GM23338 (cell line): ENCODE data around the gene ULBP1. TPM values are rescaled to one million over a fixed set of nuclear protein-coding genes. Genes with fewer than 3 reads are reported as not detected.

Experiments
- ATAC-seq: fragments of 200-7000 bp; cut with Tn5 transposase; 3 replicates; pipeline ENCODE4 v1.9.1; 2020
- DNase-seq: peaks from one replicate; pipeline ENCODE4 v3.0.0-alpha.2; 2015; ENCODE audit warnings: low spot score
- H2AFZ ChIP-seq: fragments of 200-600 bp; sonication (generic); 2 replicates; pipeline ENCODE4 v1.8.0; 2016; ENCODE audit warnings: antibody characterized with exemption, mild to moderate bottlenecking, moderate library complexity
- H3F3A ChIP-seq: fragments of 200-600 bp; sonication (generic); replicated peaks from 2 replicates; pipeline ENCODE4 v1.8.0; 2017; ENCODE audit warnings: antibody characterized with exemption, mixed run types, low read depth
- H3K27ac ChIP-seq: fragments of 200-600 bp; sonication (generic); 2 replicates; pipeline ENCODE4 v1.6.1; 2016; ENCODE audit warnings: low read depth
- H3K27me3 ChIP-seq: fragments of 200-600 bp; sonication (generic); 2 replicates; pipeline ENCODE4 v1.8.0; 2016; ENCODE audit warnings: mild to moderate bottlenecking, mixed run types, moderate library complexity; ENCODE audit not compliant: insufficient read depth
- H3K36me3 ChIP-seq: fragments of 200-600 bp; sonication (generic); 2 replicates; pipeline ENCODE4 v1.8.0; 2016; ENCODE audit warnings: mild to moderate bottlenecking; ENCODE audit not compliant: insufficient read depth
- H3K4me1 ChIP-seq: fragments of 200-600 bp; sonication (generic); 2 replicates; pipeline ENCODE4 v1.8.0; 2016; ENCODE audit warnings: mild to moderate bottlenecking, moderate library complexity; ENCODE audit not compliant: insufficient read depth
- H3K4me2 ChIP-seq: fragments of 200-600 bp; sonication (generic); 2 replicates; pipeline ENCODE4 v1.7.1; 2017; ENCODE audit warnings: mixed run types
- H3K4me3 ChIP-seq: fragments of 200-600 bp; sonication (generic); 2 replicates; pipeline ENCODE4 v1.6.1; 2016; ENCODE audit warnings: mixed run types
- H3K79me2 ChIP-seq: fragments of 200-600 bp; sonication (generic); replicated peaks from 2 replicates; pipeline ENCODE4 v1.8.0; 2017; ENCODE audit warnings: mild to moderate bottlenecking; ENCODE audit not compliant: insufficient read depth
- H3K9me2 ChIP-seq: fragments of 200-600 bp; sonication (generic); 2 replicates; pipeline ENCODE4 v1.8.0; 2017; ENCODE audit not compliant: insufficient read depth
- H4K20me1 ChIP-seq: fragments of 200-600 bp; sonication (generic); replicated peaks from 2 replicates; pipeline ENCODE4 v1.8.0; 2017; ENCODE audit warnings: mild to moderate bottlenecking; ENCODE audit not compliant: insufficient read depth
- H3K27ac Mint-ChIP-seq: 2 replicates; pipeline ENCODE4 v1.8.0; 2020; ENCODE audit warnings: inconsistent platforms, mild to moderate bottlenecking, moderate library complexity, mixed read lengths
- H3K27me3 Mint-ChIP-seq: 3 replicates; pipeline ENCODE4 v1.8.0; 2022; ENCODE audit warnings: low read depth, mild to moderate bottlenecking, moderate library complexity, mixed read lengths, inconsistent platforms; ENCODE audit not compliant: insufficient read depth, poor library complexity
- H3K36me3 Mint-ChIP-seq: 3 replicates; pipeline ENCODE4 v1.8.0; 2021; ENCODE audit warnings: low read depth, mild to moderate bottlenecking, inconsistent platforms, moderate library complexity, mixed read lengths
- H3K4me1 Mint-ChIP-seq: 3 replicates; pipeline ENCODE4 v1.8.0; 2020; ENCODE audit warnings: mild to moderate bottlenecking, inconsistent platforms, mixed read lengths
- H3K4me3 Mint-ChIP-seq: 3 replicates; pipeline ENCODE4 v1.8.0; 2021; ENCODE audit warnings: moderate library complexity, mild to moderate bottlenecking, inconsistent platforms, mixed read lengths
- H3K9me3 Mint-ChIP-seq: 3 replicates; pipeline ENCODE4 v1.8.0; 2020; ENCODE audit warnings: moderate library complexity, mild to moderate bottlenecking, inconsistent platforms, mixed read lengths
- EZH2 ChIP-seq: fragments of 200-600 bp; sonication (generic); IDR thresholded peaks from one replicate; pipeline ENCODE4 v1.8.0; 2017; ENCODE audit warnings: antibody characterized with exemption, mild to moderate bottlenecking, low read depth; ENCODE audit not compliant: unreplicated experiment
- EZH2phosphoT487 ChIP-seq: fragments of 200-600 bp; sonication (generic); IDR thresholded peaks from one replicate; pipeline ENCODE4 v1.8.1; 2018; ENCODE audit warnings: antibody characterized with exemption; ENCODE audit not compliant: unreplicated experiment
- JUNB ChIP-seq: IDR thresholded peaks from one replicate; pipeline ENCODE4 v1.6.1; 2016; ENCODE audit warnings: antibody characterized with exemption; ENCODE audit not compliant: unreplicated experiment
- NANOG ChIP-seq: IDR thresholded peaks from 2 replicates; pipeline ENCODE4 v1.6.1; 2016; ENCODE audit warnings: antibody characterized with exemption, borderline replicate concordance
- POLR2AphosphoS5 ChIP-seq: IDR thresholded peaks from 2 replicates; pipeline ENCODE4 v1.6.1; 2016; ENCODE audit warnings: antibody characterized with exemption, low read depth
- STAT1 ChIP-seq: IDR thresholded peaks from one replicate; pipeline ENCODE4 v1.6.1; 2016; ENCODE audit warnings: antibody characterized with exemption; ENCODE audit not compliant: unreplicated experiment
- ZNF114 ChIP-seq: fragments of 250-450 bp; sonication (Bioruptor Pico); IDR thresholded peaks from 2 replicates; pipeline ENCODE4 v1.5.0; 2020; ENCODE audit warnings: mild to moderate bottlenecking, moderate library complexity
- ZNF331 ChIP-seq: fragments of 250-450 bp; sonication (Bioruptor Pico); IDR thresholded peaks from 2 replicates; pipeline ENCODE4 v1.5.0; 2020; ENCODE audit warnings: low read depth, mild to moderate bottlenecking, moderate library complexity
- polyA plus RNA-seq: library from polyadenylated mRNA; unstranded; fragments of >200 nt; fragmentation: Nextera tagmentation; extraction: Ambion mirVana; gene quantifications from 2 replicates; pipeline ENCODE4 v1.2.1, GENCODE V29; 2016
- total RNA-seq: library from RNA; depleted of rRNA; stranded (reverse); fragments of >200 nt; shearing (Covaris generic); gene quantifications from 2 replicates; pipeline ENCODE4 v1.2.3, GENCODE V29; 2014
- TF ChIP-seq, protein P1 (sequence below), 2 experiments: fragments of 200-600 bp in 1 of 2; sonication (generic) in 1 of 2; conservative IDR thresholded peaks; 2 replicates each; pipeline versions ENCODE4 v1.5.1 to v1.6.1; 2016 to 2017; ENCODE audit warnings: antibody characterized with exemption in 2 of 2, low read depth in 2 of 2, mild to moderate bottlenecking in 2 of 2, moderate library complexity in 1 of 2
- TF ChIP-seq, protein P2 (sequence below): IDR thresholded peaks from one replicate; pipeline ENCODE4 v1.6.1; 2018; ENCODE audit warnings: antibody characterized with exemption; ENCODE audit not compliant: unreplicated experiment

Gene ULBP1
- total and polyA plus RNA-seq, 2 experiments from 2014 or later = 0.74 to 1.7 TPM

DNA sequence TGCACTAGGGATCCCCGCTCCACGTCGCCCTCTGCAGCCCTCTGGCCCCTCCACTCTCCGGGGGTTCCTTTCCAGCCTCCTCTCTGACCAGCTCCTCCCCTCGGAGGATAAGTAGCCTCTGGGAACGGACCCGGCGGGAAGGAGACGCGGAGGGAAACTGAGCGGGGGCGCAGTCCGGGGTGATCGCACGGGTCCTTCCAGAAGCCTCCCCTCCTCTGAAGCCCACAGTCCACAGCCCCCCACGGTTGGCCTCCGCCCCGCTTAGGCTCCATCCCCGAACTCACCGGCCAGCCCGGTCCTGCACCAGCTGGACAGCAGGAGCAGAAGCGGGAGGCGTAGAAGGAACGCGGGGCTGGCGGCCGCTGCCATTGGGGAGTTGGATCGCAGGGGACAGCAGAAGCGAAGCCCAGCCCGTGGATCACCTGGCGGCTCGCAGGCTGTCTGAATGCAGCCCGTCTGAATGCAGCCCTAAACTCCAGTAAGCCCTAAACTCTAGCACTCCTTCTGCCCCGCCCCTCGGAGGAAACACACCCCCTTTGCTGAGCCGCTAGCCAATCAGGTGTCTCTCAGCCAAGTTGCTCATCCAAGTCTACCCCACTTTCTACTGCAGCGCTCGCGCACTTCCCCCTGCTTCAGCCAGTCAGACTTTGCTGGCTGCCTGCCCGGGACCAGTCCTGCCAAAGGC, 41.0 kb upstream of the ULBP1 start, which contains the start of gene RAET1G:
Gene RAET1G, minus strand, starts transcription at position 480 of the 685 bp plus-strand sequence. Its CDS starts 111 bp downstream, at position 369.
- peak within 1 kb of the TSS; percentile 74 for H3K4me3 Mint-ChIP-seq
- peaks cover 7% of the 10 kb centered on the region; the same call in 2 of the 3 replicates for H3K9me3 Mint-ChIP-seq
- no peak within 1 kb of the TSS for H3K27ac Mint-ChIP-seq
- H3K4me1 Mint-ChIP-seq = peaks cover 9% of the 10 kb centered on the region; the same call in 2 of the 3 replicates
- H3K79me2 ChIP-seq = no peaks in the 10 kb centered on the region
- no peak within 1 kb of the TSS for H3K27ac ChIP-seq
- ATAC-seq = peak; percentile 81
- peak within 1 kb of the TSS; percentile 96 for H3K4me2 ChIP-seq
- H4K20me1 ChIP-seq = no peaks in the 10 kb centered on the region
- peak within 1 kb of the TSS; percentile 87 for H3K4me3 ChIP-seq
- no peaks in the 10 kb centered on the region for H3K4me1 ChIP-seq
- peaks cover 68% of the 10 kb centered on the region for H3K27me3 Mint-ChIP-seq
- peak; percentile 52 for TF ChIP-seq EZH2phosphoT487
- TF ChIP-seq ZNF331 = no peak
- TF ChIP-seq, protein P1, sequence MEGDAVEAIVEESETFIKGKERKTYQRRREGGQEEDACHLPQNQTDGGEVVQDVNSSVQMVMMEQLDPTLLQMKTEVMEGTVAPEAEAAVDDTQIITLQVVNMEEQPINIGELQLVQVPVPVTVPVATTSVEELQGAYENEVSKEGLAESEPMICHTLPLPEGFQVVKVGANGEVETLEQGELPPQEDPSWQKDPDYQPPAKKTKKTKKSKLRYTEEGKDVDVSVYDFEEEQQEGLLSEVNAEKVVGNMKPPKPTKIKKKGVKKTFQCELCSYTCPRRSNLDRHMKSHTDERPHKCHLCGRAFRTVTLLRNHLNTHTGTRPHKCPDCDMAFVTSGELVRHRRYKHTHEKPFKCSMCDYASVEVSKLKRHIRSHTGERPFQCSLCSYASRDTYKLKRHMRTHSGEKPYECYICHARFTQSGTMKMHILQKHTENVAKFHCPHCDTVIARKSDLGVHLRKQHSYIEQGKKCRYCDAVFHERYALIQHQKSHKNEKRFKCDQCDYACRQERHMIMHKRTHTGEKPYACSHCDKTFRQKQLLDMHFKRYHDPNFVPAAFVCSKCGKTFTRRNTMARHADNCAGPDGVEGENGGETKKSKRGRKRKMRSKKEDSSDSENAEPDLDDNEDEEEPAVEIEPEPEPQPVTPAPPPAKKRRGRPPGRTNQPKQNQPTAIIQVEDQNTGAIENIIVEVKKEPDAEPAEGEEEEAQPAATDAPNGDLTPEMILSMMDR (conservative IDR thresholded peaks at IDR 0.05; ENCODE audit: low read depth in 2 of 2) = peak in 1 of 2 experiments; percentile 12; a peak in 1 of 4 replicates
- no peak for TF ChIP-seq JUNB
- peak; percentile 42 for TF ChIP-seq EZH2
- TF ChIP-seq NANOG = no peak
- H3K36me3 Mint-ChIP-seq = no peaks in the 10 kb centered on the region
- peak within 1 kb of the TSS; percentile 98 for H2AFZ ChIP-seq
- DNase-seq = peak; percentile 96
- no peaks in the 10 kb centered on the region for H3K9me2 ChIP-seq
- H3K27me3 ChIP-seq = peaks cover 82% of the 10 kb centered on the region
- 0 out of 2 replicates have a peak, but pooled peaks cover 3% of the 10 kb centered on the region for H3F3A ChIP-seq
- H3K36me3 ChIP-seq = no peaks in the 10 kb centered on the region

DNA sequence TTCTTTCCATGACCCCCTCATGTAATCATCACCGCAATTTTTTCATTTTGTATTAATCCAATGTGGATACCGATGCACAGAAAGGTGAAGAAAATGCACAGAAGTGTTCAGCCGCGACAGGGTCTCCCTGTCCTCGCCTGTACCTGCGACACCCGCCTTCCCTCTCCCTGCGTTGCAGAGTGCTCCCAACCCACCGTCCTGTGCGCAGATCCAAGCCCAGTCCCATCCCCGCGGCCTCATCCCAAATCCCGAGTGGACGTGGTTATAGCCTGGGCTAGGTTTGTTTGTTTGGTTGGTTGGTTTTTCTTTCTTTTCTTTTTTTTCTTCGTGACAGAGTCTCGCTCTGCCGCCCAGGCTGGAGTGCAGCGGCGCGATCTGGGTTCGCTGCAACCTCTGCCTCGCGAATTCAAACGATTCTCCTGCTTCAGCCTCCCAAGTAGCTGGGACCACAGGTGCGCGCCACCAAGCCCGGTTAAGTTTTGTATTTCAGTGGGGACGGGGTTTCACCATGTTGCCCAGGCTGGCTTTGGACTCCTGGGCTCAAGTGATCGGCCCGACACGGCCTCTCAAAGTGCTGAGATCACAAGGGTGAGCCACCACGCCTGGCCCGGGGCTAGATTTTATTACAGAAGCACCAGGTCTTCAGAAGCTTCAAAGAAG, 40.3 kb upstream of the ULBP1 start:
- no peaks in the 10 kb centered on the region for H3K4me1 ChIP-seq
- H3K27ac ChIP-seq = no peak overlapping the region
- peak; percentile 16 for ATAC-seq
- peaks cover 7% of the 10 kb centered on the region; the same call in 2 of the 3 replicates for H3K9me3 Mint-ChIP-seq
- H3K27ac Mint-ChIP-seq = no peak overlapping the region
- no peaks in the 10 kb centered on the region for H3K36me3 ChIP-seq
- no peaks in the 10 kb centered on the region for H3K36me3 Mint-ChIP-seq
- H3K27me3 Mint-ChIP-seq = peaks cover 65% of the 10 kb centered on the region
- no peaks in the 10 kb centered on the region for H3K79me2 ChIP-seq
- H3K4me1 Mint-ChIP-seq = peaks cover 9% of the 10 kb centered on the region; the same call in 2 of the 3 replicates
- H3K4me3 ChIP-seq = peak overlapping the region; percentile 87
- H3K4me2 ChIP-seq = peak overlapping the region; percentile 96
- no peaks in the 10 kb centered on the region for H4K20me1 ChIP-seq
- DNase-seq = no peak
- peaks cover 89% of the 10 kb centered on the region for H3K27me3 ChIP-seq
- H3K9me2 ChIP-seq = no peaks in the 10 kb centered on the region
- 0 out of 2 replicates have a peak, but pooled peaks cover 3% of the 10 kb centered on the region for H3F3A ChIP-seq
- peak overlapping the region; percentile 83 for H2AFZ ChIP-seq
- peak overlapping the region; percentile 74 for H3K4me3 Mint-ChIP-seq
- TF ChIP-seq EZH2phosphoT487 (peak; percentile 94), POLR2AphosphoS5 (no peak), ZNF114 (CRISPR knock-in tag) (no peak), EZH2 (peak; percentile 95), STAT1 (no peak)
- TF ChIP-seq, protein P1 (conservative IDR thresholded peaks at IDR 0.05; ENCODE audit: low read depth in 2 of 2) = no peak
- TF ChIP-seq, protein P2, sequence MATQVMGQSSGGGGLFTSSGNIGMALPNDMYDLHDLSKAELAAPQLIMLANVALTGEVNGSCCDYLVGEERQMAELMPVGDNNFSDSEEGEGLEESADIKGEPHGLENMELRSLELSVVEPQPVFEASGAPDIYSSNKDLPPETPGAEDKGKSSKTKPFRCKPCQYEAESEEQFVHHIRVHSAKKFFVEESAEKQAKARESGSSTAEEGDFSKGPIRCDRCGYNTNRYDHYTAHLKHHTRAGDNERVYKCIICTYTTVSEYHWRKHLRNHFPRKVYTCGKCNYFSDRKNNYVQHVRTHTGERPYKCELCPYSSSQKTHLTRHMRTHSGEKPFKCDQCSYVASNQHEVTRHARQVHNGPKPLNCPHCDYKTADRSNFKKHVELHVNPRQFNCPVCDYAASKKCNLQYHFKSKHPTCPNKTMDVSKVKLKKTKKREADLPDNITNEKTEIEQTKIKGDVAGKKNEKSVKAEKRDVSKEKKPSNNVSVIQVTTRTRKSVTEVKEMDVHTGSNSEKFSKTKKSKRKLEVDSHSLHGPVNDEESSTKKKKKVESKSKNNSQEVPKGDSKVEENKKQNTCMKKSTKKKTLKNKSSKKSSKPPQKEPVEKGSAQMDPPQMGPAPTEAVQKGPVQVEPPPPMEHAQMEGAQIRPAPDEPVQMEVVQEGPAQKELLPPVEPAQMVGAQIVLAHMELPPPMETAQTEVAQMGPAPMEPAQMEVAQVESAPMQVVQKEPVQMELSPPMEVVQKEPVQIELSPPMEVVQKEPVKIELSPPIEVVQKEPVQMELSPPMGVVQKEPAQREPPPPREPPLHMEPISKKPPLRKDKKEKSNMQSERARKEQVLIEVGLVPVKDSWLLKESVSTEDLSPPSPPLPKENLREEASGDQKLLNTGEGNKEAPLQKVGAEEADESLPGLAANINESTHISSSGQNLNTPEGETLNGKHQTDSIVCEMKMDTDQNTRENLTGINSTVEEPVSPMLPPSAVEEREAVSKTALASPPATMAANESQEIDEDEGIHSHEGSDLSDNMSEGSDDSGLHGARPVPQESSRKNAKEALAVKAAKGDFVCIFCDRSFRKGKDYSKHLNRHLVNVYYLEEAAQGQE = no peak
